Activated CD8-positive, alpha-beta memory T cell treated with anti-CD3 and anti-CD28 coated beads, Interleukin-2, amount 50 U/mL, for 4 hours (primary cell): ENCODE results near the gene IFITM10.
"Not testable (repeated sequence)": the region's sequence is repeated elsewhere in the genome, so short reads cannot be mapped to it uniquely, and the experiment has no call there.

ENCODE experiments used
- DNase-seq: peaks from one replicate; pipeline ENCODE4 v3.0.0-alpha.2; 2020

IFITM10 gene

GRCh38 chr11:1705126-1706052 is 45.0 kb downstream of the IFITM10 start:
- no peak for DNase-seq

GRCh38 chr11:1703146-1703545 is 47.2 kb downstream of the IFITM10 start:
- DNase-seq, result no peak

- no peak for DNase-seq
Observed at GRCh38 chr11:1702506-1702905, 47.9 kb downstream of the IFITM10 start.

- no peak for DNase-seq
Observed at GRCh38 chr11:1701091-1701807, 49.1 kb downstream of the IFITM10 start.

- no peak for DNase-seq
Observed at GRCh38 chr11:1699771-1700170, 50.6 kb downstream of the IFITM10 start.

- DNase-seq, result no peak
Observed at GRCh38 chr11:1696608-1697570, 53.5 kb downstream of the IFITM10 start, which contains the start of gene KRTAP5-6. TSS of gene KRTAP5-6 (plus strand) at chr11:1697195. CDS start at chr11:1697246, 51 bp downstream.

- DNase-seq, result no peak
Observed at GRCh38 chr11:1695548-1696108, 54.8 kb downstream of the IFITM10 start.

GRCh38 chr11:1694846-1695547 is 55.4 kb downstream of the IFITM10 start:
- DNase-seq, result no peak

- DNase-seq, result peak; percentile 86
Observed at GRCh38 chr11:1694064-1694845, 56.1 kb downstream of the IFITM10 start.

GRCh38 chr11:1693327-1694063 is 56.9 kb downstream of the IFITM10 start:
- DNase-seq, result peak; percentile 76

- no peak for DNase-seq
Observed at GRCh38 chr11:1692708-1693326, 57.6 kb downstream of the IFITM10 start.

- DNase-seq, result no peak
Observed at GRCh38 chr11:1691878-1692707, 58.3 kb downstream of the IFITM10 start.

- no peak for DNase-seq
Observed at GRCh38 chr11:1691026-1691877, 59.1 kb downstream of the IFITM10 start.

- no peak for DNase-seq
Observed at GRCh38 chr11:1690167-1691025, 60.0 kb downstream of the IFITM10 start.

- not testable (repeated sequence) for DNase-seq
Observed at GRCh38 chr11:1689250-1690166, 60.9 kb downstream of the IFITM10 start.
